Stimulated activated CD8-positive, alpha-beta memory T cell treated with anti-CD3 and anti-CD28 coated beads, Interleukin-2, amount 100 ng/mL, for 1 hour (primary cell): ENCODE data around the gene CD52.
"Not testable (repeated sequence)": the region's sequence is repeated elsewhere in the genome, so short reads cannot be mapped to it uniquely, and the experiment has no call there.

Experiments used
- DNase-seq, 2 donors: peaks; one replicate each; pipeline ENCODE4 v3.0.0-alpha.2; 2020; ENCODE audit warnings: low read depth in 2 of 2

CD52 gene

DNA sequence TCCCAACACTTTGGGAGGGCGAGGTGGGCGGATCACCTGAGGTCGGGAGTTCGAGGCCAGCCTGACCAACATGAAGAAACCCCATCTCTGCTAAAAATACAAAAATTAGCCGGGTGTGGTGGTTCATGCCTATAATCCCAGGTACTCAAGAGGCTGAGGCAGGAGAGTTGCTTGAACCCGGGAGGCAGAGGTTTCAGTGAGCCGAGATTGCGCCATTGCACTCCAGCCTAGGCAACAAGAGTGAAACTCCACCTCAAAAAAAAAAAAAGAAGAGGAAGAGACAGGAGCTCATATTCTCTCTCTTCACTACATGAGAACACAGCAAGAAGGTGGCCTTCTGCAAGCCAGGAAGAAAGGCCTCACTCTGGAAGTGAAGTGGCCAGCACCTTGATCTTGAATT, 15.6 kb downstream of the CD52 start:
- not testable (repeated sequence) for DNase-seq

DNA sequence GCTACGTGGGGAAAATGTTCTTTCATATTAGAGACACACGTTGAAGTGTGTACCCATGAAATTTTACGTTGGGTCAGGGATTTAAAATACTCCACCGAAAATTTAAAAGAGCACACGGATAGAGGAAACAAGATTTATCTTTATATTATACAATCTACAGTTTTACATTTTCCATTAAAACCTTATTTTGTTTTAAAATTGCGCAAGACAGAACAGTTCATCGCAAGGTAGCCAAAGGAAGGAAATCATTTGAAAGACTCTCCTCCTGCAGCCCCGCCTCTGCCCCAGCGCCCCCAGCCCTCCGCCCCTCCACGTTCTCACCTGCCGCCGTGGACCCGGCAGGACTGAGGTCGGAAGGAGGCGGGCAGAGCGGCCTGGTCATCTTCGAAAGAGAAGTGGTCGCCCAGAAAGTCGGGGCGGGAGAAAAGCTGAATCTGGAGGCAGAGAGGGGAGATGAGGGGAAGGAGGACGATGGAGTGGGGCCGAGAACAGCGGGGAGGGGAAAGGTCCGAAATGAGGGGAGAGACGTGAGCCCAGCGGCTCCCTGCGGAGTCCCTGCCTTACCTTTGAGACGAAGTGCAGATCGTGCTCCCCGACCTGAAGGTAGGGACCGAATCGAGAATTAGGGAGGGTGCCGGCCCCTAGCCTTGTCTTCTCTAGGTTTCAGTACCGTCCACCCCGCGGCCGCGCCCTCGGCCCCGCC, 18.2 kb downstream of the CD52 start:
- DNase-seq, result no peak

DNA sequence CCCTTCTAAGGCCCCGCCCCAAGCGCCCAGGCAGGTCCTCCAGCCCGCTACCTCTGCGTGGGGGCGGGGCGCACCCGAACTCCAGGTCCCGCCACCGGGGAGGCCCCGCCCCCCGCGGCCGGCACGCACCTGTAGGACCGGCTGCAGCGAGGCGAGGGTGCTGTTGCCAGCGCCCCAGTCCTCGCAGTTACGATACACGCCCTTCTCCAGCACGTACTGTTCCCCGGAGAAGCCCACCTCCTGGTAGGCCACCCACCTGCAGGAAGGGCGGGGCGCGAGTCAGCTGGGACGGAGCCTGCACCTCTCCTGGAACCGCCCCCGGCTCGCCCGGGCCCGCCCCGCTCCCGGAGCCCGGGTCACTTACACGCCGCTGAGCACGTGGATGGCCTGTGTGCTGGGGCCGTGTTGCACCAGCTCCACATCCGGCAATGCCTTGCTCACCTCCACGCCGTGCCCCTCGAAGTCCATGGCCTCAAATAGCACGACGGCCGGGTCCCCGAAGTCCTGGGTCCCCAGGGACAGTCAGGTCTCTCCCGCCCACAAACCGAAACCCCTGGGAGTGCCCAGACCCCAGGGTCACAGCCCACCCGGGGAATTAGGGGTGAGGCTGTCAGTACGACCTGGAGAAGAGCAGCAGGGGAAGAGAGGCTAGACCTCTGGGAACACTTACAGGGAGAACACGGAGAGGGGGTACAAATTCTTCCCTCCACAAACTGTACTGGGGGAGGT, 18.9 kb downstream of the CD52 start:
- peak; percentile 70 to 76 for DNase-seq

DNA sequence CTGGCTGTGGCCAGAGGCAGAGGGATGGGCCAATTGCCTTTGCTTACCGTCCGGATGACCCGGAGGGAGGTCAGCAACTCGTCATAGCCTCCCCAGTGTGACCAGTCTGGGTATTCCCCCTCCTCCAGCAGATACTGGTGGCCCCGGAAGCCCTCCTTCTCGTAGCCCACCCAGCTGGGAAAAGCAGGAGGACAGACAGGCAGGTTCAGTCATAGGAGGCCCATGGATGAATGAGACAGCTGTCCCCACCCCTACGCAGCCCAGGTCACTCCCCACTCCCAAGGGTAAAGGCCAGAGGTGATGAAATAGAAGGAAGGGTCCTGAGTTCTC, 19.4 kb downstream of the CD52 start:
- DNase-seq, result no peak

DNA sequence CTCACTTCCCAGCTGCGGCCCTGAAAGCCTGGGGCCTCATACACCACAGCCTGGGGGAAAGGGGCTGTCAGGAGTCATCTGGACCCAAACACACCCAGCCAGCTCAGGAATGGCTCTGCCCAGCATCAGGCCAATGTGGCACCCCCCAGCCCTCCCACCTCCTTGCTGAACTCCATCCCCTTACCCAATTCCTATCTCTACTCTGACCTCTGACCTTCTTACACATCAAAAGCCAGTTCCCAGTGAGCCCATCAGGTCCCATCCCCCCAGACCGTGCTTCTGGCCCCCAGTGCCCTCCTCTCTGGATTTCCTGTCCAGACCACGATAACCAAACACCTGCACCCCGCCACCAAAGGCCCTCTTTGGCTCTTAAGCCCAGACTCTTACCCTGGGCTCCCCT, 19.9 kb downstream of the CD52 start:
- no peak for DNase-seq

DNA sequence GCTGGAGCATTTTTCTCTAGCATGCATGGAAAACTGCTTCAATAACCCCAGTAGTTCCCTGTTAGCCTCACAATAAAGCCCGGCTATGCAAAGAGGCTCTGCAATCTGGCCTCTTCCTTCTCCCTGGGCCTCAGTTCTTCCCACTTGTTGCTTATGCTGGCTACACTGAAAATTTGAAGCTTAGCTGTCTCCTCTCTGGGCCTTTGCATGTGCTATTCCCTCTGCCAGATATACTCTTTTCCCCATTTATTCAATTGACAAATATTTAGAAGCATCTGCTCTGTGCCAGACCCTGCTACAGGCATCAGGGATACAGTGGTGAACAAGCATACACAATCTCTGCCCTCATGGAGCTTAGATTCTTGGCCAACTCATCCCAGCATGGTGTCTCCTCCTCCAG, 20.9 kb downstream of the CD52 start:
- DNase-seq, result no peak

DNA sequence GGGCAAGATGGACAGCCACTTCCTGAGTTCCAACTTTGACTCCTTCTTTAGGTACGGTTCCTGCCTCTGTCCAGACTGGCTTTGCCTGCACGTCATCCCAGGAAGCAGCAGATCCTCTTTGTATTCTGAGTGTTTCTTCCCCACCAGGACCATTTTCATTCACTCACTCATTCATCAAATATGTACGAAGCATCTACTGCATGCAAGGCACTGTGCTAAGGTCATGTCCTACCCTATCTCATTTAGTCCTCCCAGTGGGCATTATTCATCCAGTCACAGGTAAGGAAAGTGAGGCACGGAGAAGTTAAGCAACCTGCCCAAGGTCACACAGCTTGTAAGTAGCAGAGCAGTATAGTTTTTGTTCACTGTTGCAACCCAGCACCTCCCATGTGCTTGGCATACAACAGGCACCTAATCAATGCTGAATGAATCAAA, 22.3 kb downstream of the CD52 start:
- no peak for DNase-seq

DNA sequence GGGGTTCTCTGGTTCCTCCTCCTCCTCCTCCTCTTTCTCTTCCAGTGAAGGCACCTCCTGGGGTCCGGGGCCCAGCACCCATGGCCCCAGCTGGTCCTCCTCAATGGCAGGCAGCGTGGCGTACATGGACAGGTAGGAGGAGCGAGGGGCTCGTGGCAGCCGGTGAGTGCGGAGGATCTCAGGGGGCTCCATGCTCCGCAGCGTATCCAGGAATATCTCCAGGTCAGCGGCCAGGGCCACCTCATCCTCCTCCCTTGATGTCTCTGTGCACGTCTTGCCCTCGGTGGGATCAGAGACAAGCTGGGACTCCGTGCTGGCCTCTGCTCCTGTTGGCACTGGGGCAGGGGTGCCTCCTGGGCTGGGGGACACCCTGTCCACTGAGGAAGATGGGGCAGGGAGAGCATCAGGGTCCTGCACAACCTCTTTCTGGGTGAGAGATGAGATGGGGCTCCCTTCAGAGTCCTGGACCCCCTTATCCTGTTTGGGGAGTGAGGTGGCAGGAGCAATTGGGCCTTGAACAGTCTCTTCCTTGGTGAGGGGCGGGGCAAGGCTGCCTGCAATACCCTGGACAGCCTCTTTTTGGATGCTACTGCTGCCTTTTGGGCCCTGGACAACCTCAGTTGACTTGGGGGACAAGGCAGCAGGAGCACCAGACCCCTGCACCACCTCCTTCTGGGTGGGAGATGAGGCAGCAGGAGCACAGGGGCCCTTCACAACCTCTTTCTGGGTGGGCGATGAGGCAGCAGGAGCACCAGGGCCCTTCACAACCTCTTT, 26.6 kb downstream of the CD52 start:
- no peak for DNase-seq

DNA sequence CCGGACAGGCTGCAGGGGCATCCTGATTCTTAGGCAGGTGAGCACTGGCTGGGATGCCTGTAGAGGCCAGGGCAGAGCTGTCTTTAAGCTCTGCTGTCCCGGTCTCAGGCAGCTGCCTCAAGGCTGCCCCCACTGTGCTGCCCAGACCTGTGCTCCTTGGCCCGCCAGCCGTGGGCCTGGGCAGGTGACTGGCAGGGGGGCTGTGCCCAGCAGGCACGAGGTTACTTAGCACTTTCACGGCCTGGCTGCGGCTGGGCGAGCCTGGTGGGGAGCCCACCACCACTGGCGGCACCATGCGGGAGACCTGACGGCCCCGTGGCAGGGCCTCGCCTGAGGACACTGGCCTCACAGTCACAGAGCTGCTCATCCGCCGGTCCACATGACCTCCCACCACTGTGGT, 28.0 kb downstream of the CD52 start:
- no peak for DNase-seq

DNA sequence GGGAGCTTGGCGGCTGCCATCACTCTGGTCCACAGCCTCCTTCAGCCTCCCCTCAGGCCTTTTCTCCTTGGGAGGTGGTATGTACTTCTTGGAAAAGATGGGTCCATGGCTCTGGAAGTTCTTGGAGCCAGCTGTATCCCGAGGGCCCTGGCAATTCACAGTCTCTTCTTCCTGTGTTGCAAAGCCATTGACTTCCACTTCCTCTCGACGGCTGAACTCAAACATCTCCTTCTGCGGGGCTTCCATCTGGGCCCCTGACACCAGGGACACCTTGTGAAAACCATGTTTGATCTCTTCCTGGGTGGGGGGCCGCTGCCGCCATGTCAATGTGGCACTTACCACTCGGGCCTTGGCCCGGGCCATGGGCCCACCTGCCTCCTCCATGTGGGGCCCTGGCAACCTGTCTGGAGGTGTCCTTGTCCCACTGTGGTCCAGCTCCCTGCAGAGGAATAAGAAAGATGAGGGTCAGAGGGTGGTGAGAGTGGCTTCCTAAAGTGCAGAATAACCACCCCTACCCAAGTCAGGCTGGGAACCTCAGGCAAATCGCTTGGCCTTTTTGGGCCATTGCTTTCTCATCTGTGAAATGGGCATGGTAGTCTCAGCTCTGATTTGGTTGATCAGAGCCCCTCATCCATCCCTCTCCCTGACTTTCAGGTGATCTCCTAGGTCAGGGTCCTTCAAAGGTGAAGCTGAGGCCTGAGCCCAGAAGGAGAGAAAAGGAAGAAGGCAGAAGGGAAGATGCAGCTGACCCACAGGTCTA, 28.7 kb downstream of the CD52 start:
- DNase-seq, result no peak

DNA sequence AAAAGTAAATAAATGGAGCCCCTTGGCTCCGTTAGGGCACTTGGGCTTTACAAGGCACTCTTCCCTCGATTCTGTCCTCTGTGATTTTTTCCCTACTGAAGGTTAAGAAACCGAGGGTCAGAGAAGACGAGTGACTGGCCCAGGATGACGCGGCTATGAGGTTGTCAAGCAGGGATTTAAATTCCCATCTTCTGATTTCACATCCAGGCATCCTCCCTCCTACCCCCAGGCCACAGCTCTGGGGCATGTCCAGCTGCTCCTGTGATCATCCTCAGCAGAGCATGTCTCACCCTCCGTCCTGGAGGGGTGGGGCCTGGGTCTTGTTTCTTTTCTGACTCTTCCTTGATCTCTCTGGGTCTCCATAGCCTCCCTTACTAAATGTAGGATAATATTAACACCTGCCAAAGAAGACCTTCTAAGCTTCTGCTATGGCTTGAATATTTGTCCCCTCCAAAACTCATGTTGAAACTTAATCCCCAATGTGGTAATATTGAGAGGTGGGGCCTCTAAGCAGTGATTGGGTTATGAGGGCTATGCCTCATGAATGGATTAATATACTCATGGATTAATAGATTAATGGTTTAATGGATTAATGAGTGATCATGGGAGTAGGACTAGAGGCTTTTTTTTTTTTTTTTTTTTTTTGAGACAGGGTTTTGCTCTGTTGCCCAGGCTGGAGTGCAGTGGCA, 31.6 kb downstream of the CD52 start:
- DNase-seq, result no peak

DNA sequence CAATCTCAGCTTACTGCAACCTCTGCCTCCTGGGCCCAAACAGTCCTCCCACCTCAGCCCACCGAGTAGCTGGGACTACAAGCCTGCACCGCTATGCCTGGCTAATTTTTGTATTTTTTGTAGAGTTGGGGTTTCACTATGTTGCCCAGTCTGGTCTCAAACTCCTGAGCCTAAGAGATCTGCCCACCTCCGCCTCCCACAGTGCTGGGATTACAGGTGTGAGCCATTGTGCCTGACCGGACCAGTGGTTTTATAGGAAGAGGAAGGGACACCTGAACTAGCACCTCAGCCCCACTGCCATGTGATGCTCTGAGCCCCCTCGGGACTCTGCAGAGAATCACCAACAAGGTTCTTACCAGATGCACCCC, 32.1 kb downstream of the CD52 start:
- DNase-seq, result no peak

DNA sequence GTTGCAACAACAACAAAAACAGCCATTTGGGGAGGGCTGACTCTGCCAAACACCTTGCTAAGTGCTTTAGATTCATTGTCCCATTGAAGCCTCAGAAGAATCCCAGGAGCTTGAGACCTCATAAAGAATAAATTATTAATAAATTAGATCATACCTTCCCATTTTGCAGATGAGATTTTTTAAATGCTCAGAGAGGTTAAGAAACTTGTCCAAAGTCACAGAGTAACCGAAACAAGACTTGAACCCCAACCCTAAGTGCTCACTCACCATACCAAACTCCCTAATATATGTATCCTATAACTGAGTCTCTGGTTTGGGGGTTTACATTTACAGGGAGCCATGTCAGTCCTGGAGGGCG, 32.6 kb downstream of the CD52 start:
- no peak for DNase-seq

DNA sequence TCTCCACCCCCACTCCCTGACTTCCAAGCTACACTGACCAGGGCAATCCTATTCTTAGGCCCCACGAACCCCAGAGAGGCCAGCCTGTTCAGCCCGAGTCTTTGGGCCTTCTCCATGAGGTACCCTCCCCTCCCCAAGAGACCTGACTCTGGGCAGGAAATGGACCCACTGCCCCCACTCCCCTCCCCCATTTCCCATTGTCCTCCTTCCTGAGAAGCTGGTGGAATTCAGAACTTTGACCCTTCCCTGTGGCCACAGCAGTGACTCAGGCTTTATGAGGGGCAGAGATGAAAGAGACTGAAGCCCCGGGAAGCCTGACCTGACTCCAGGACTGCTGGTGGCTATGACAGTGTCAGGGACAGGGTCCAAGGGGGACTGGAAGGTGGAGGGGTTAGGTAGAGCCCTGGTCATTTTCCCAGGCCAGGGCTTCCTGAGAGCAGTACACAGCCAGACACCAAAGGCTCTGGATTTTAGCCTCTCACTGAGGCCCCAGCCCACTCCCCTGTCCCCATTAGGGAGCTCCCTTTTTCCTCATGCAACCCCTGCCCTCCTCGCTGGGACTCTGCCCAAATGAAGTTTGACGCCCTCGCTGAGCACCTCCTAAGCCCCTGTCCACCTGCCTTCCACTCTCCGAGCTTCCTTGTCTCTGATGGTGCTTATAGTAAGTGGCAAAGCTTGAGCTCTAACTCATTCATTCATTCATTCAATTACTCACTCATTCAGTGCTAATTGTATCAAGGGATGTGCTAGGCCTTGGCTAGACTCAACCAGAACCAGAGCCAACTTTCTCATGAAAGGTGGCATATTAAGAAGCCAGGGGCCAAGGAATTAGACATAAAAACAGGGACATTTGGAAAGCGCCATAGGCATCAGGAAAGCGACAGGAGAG, 33.2 kb downstream of the CD52 start:
- DNase-seq, result no peak

DNA sequence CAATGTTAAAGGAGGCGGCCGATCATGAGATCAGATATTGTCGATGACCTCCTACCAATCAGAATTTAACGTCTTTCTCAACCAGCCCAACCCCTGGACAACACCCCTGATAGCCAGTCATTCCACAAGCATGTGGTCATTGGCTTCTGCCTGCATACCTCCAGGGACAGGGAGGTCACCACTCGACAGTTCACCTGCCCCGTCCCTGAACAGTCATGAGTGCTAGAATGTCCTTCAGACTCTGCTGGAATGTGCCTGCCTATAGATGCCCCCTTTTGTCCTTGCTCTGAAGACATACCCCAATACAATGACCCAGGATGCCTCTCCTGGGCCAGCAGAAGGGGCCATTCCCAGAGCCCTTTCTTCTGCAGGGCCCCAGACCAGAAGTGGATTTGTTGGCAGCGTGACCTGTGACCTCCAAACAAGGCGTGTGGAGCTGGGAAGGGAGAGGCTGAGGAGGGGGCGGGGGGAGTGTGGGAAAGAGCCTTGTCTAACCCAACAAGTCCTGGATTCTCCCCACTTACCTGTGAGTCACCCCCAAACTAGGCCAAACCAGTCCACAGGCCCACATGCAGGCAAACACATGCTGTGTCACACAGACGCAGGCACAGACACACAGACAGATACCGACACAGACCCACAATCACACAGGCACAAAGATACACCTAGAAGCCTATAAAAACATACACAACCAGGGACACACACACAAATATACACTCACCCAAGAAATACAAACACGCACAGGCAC, 34.0 kb downstream of the CD52 start:
- DNase-seq, result no peak

DNA sequence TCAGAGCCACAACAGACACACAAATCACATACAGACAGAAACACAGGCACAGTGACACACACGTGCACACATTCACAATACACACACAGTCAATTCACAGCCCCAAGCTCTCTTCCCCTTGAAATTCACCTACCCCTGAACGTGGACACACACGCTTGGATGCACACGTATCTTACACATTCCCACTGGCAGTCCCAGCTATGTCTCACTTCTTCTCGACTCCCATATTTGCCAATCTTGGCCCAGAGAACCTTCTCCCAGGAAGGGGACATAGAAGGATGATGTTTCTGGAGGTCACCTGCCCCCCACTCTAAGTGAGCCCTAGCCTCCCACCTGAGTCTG, 34.6 kb downstream of the CD52 start:
- DNase-seq, result no peak

DNA sequence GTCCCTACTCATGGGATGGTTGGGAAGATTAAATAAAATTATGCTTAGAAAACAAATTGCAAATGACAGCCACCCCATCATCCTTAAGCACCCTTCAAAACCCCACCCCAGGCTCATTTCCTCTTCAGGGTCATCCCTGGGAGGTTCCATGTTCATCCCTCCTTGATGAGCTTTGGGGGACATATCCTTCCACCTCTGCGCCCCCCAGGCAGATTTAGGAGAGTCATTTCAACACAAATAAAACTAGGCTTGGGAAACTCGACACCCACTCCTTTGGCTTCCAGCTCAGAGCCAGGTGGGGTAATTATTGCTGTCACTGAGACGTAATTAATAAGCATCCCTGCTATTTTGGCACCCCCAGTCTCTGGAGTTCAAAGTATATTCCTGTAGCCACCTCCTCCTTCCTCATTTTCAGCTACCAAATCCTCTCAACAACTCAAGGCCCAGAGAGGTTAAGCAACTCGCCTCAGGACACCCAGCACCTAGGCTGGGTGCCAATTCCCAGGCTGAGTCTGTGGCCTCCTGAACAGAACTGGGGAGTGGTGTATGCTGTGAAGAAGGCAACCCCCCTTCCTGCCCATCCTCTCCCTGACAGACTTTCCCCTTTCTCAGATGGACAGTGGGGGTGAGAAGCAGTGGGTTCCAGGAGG, 35.6 kb downstream of the CD52 start:
- no peak for DNase-seq

DNA sequence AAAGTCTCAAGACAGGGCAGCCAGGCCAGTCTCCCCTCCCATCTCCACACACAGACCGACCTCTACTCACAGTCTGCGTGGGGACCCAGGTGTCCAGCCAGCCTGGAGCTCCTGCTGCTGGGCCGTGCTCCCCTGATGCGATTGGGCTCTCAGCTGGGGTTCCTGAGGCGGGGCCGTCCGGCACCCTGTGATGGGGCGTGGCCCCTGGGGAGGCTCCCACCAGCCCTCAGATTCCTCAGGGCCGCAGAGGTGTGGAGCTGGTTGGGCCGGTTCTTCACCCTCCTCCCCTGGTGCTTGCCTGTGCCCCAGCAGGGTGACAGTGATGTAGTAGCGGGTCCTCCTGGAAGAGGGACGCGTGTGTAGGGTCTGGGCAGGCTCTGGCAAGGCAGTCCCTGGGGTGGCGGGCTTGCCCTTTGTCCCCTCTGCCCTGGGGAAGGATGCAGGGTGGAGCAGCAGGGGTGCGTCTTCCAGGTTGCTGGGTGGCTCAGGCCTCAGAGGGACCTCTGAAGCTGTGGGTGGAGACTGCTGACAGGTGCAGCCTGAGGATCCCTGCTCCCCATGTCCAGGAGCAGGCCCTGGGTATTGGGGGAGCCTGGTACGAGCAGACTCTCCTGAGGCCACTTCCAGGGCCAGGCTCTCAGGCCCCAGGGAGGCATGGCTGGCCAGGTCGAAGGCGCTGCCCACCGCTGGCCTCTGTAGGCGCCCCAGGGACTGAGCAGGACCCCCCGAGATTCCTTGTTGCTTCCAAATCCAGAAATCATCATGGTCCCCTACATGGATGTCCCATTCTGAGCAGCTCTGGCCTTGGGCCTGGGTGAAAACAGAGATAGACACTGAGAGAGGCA, 36.4 kb downstream of the CD52 start, which contains the start of gene CRYBG2:
Gene CRYBG2, minus strand, starts transcription at position 155 of the 845 bp plus-strand sequence. CDS start 7,473 bp downstream, outside the sequence.
- DNase-seq, result no peak

DNA sequence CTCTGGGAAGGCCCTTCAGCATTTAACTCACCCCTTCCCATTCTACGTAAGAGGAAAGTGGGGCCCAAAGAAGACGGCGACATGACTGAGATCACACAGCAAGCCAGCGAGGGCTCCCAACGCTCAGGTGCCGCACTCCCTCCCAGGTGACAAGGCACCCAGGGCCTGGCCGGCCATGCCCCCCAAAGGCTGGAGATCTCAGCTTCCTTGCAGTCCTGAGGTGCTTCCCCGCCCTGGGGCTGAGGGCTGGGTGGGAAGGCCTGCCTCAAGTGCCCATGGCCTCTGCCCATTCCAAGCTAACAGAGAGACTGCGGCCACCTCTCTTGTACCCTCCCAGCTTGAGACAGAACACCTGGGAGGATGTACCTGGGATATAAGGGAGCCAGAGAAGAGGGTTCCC, 37.2 kb downstream of the CD52 start:
- DNase-seq, result no peak
